ENCODE results near the gene GLDN.

GLDN gene

DNA sequence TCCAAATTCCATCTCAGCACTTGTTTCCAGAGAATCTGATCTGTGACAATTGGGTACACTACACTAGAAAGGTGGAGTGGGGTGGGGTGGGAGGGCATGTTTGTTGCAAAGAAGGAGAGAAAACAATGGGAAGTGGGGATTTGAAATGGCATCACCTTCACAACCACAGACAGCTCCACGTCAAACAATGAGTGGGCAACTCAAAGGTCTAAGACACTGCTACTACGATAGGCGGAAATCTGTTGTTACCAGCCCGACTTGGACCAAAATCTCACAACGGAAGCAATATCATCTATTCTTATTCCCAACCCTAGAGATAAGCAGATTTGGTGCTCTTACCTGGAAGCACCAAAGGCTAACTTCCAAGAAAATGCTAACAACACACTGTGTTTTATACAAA, 6.4 kb upstream of the GLDN start:
- H3K23ac ChIP-seq (ENCODE audit: low read length in 2 of 2), result no peak overlapping the region
- no peak overlapping the region for H3K4me2 ChIP-seq (ENCODE audit: low read length, poor library complexity, severe bottlenecking)
- H3K79me1 ChIP-seq (replicated peaks; ENCODE audit: low read length, poor library complexity, severe bottlenecking), result no peaks in the 10 kb centered on the region
- H4K8ac ChIP-seq (ENCODE audit: low read length), result no peak overlapping the region
- H2BK15ac ChIP-seq (ENCODE audit: low read depth, poor library complexity, severe bottlenecking), result no peak overlapping the region
- H2BK120ac ChIP-seq (ENCODE audit: low read depth, low read length), result no peak overlapping the region
- no peak overlapping the region for H3K4ac ChIP-seq (ENCODE audit: low read depth in 1 of 2, low read length in 2 of 2)
- no peak overlapping the region for H2AFZ ChIP-seq (ENCODE audit: low read depth, low read length)
- H2AK5ac ChIP-seq (ENCODE audit: low read length, severe bottlenecking), result no peak overlapping the region
- no peaks in the 10 kb centered on the region for H3K9me3 ChIP-seq (ENCODE audit: control insufficient read depth, low read length)
- no peak overlapping the region for H3K27ac ChIP-seq (ENCODE audit: low read length, poor library complexity, severe bottlenecking)
- WGBS, result 86% methylated on average over 5 of the region's 5 CpGs
- no peak overlapping the region for H4K91ac ChIP-seq (ENCODE audit: low read length)
- H3K9ac ChIP-seq (ENCODE audit: low read length), result no peak overlapping the region
- H3K4me1 ChIP-seq (ENCODE audit: control insufficient read depth, insufficient read depth, low read depth, low read length), result no peaks in the 10 kb centered on the region
- H2BK12ac ChIP-seq (ENCODE audit: low read length in 2 of 2), result no peak overlapping the region
- no peak overlapping the region for H3K18ac ChIP-seq (ENCODE audit: low read depth in 1 of 2, low read length in 2 of 2)
- H3K14ac ChIP-seq (ENCODE audit: low read length in 2 of 2), result no peak overlapping the region
- no peaks in the 10 kb centered on the region for H3K36me3 ChIP-seq (ENCODE audit: control insufficient read depth in 1 of 2, insufficient read depth in 2 of 2, low read depth in 1 of 2, low read length in 2 of 2)
- no peak for DNase-seq
- peaks cover 6 to 47% of the 10 kb centered on the region in 2 experiments for H3K27me3 ChIP-seq (ENCODE audit: control insufficient read depth in 1 of 2, insufficient read depth in 1 of 2, low read length in 2 of 2)
- no peak overlapping the region for H2BK5ac ChIP-seq (ENCODE audit: low read depth, low read length, poor library complexity, severe bottlenecking)
- no peak overlapping the region for H3K4me3 ChIP-seq (ENCODE audit: insufficient read depth in 1 of 2, low read depth in 1 of 2, low read length in 2 of 2)

DNA sequence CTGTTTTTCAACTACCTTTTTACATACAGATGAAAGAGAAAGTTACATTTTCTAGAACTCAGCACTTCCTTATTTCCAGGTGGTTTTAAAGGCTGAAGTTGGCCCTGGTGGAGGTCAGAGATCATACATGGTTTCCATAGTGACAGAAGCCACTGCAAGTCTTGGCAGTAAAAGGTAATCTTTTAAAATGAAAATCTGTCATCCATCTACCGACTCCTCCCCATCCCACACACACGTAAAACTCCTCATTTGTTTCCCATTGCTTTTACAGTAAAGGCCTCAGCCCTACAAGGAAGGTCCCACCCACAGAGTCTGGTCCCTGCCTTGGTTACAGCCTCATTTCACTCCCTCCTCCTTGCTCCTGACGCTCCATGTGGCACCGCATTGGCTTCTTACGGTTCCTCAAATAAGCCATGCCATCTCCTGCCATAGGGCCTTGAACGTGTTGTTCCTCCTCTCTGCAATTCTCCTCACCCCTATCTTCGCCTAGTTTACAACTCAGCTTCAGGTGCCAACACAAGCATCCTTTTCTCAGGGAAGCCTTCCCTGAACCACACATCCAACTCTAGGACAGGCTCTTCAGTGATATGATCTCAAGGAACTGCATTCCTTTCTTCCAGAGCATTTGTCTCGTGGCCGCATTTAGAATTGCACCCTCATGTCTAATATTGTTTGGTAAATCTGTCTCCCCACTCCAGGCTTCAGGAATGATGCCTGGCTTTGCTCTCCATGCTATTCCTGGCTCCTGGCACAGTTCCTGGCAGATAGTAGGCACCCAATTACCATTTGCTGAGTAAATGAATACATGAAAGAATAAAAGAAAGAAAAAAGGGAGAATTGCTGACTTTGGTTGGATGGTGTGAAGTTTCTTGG, 5.7 kb upstream of the GLDN start:
- Histone ChIP-seq H3K23ac (ENCODE audit: low read length in 2 of 2) (no peak overlapping the region), H3K14ac (ENCODE audit: low read length in 2 of 2) (peak overlapping the region in 1 of 2 experiments; percentile 70), H4K8ac (ENCODE audit: low read length) (no peak overlapping the region), H3K4me1 (ENCODE audit: control insufficient read depth, insufficient read depth, low read depth, low read length) (no peaks in the 10 kb centered on the region), H2BK120ac (ENCODE audit: low read depth, low read length) (no peak overlapping the region), H2BK12ac (ENCODE audit: low read length in 2 of 2) (no peak overlapping the region), H4K91ac (ENCODE audit: low read length) (no peak overlapping the region), H2AFZ (ENCODE audit: low read depth, low read length) (no peak overlapping the region), H3K4ac (ENCODE audit: low read depth in 1 of 2, low read length in 2 of 2) (no peak overlapping the region), H3K9ac (ENCODE audit: low read length) (no peak overlapping the region), H3K27me3 (ENCODE audit: control insufficient read depth in 1 of 2, insufficient read depth in 1 of 2, low read length in 2 of 2) (peaks cover 13 to 49% of the 10 kb centered on the region in 2 experiments), H3K9me3 (ENCODE audit: control insufficient read depth, low read length) (no peaks in the 10 kb centered on the region), H3K27ac (ENCODE audit: low read length, poor library complexity, severe bottlenecking) (no peak overlapping the region), H3K4me3 (ENCODE audit: insufficient read depth in 1 of 2, low read depth in 1 of 2, low read length in 2 of 2) (no peak overlapping the region), H2BK15ac (ENCODE audit: low read depth, poor library complexity, severe bottlenecking) (no peak overlapping the region), H3K79me1 (replicated peaks; ENCODE audit: low read length, poor library complexity, severe bottlenecking) (no peaks in the 10 kb centered on the region), H3K18ac (ENCODE audit: low read depth in 1 of 2, low read length in 2 of 2) (no peak overlapping the region), H3K36me3 (ENCODE audit: control insufficient read depth in 1 of 2, insufficient read depth in 2 of 2, low read depth in 1 of 2, low read length in 2 of 2) (no peaks in the 10 kb centered on the region), H2AK5ac (ENCODE audit: low read length, severe bottlenecking) (no peak overlapping the region), H2BK5ac (ENCODE audit: low read depth, low read length, poor library complexity, severe bottlenecking) (no peak overlapping the region), H3K4me2 (ENCODE audit: low read length, poor library complexity, severe bottlenecking) (no peak overlapping the region)
- WGBS, result 78% methylated on average over 9 of the region's 9 CpGs
- DNase-seq, result no peak

DNA sequence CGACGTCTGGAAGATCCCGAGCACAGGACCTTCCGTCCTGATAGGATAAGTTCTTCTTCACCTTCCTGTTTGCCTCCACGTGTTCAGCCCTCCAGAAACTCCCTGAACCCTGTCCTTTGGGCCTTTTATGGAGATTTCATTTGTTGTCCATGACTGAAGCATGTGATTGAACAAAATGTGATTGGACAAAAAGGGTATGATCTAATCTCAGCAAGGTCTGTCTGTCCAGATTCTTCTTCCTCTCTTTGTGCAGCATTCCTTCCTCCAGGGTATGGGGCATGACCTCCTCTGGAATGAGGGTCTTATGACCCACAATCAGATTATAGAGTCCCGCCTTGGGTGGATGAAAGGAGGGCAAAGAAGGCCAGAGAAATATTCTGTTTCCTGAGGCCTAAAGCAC, 3.0 kb upstream of the GLDN start, which contains the start of gene CYP19A1:
Gene CYP19A1, minus strand, starts transcription at position 101 of the 400 bp plus-strand sequence. CDS start 95,684 bp downstream, outside the sequence.
- H2BK120ac ChIP-seq (ENCODE audit: low read depth, low read length), result no peak within 1 kb of the TSS
- no peak within 1 kb of the TSS for H2BK15ac ChIP-seq (ENCODE audit: low read depth, poor library complexity, severe bottlenecking)
- H3K27me3 ChIP-seq (ENCODE audit: control insufficient read depth in 1 of 2, insufficient read depth in 1 of 2, low read length in 2 of 2), result peaks cover 32 to 65% of the 10 kb centered on the region in 2 experiments
- H3K14ac ChIP-seq (ENCODE audit: low read length in 2 of 2), result no peak within 1 kb of the TSS
- H3K23ac ChIP-seq (ENCODE audit: low read length in 2 of 2), result no peak within 1 kb of the TSS
- no peak within 1 kb of the TSS for H2BK12ac ChIP-seq (ENCODE audit: low read length in 2 of 2)
- no peak within 1 kb of the TSS for H3K4me3 ChIP-seq (ENCODE audit: insufficient read depth in 1 of 2, low read depth in 1 of 2, low read length in 2 of 2)
- 100% methylated on average over 3 of the region's 6 CpGs for WGBS
- H2AFZ ChIP-seq (ENCODE audit: low read depth, low read length), result no peak within 1 kb of the TSS
- H3K18ac ChIP-seq (ENCODE audit: low read depth in 1 of 2, low read length in 2 of 2), result no peak within 1 kb of the TSS
- H3K27ac ChIP-seq (ENCODE audit: low read length, poor library complexity, severe bottlenecking), result no peak within 1 kb of the TSS
- no peaks in the 10 kb centered on the region for H3K9me3 ChIP-seq (ENCODE audit: control insufficient read depth, low read length)
- H2BK5ac ChIP-seq (ENCODE audit: low read depth, low read length, poor library complexity, severe bottlenecking), result no peak within 1 kb of the TSS
- H4K8ac ChIP-seq (ENCODE audit: low read length), result no peak within 1 kb of the TSS
- H4K91ac ChIP-seq (ENCODE audit: low read length), result no peak within 1 kb of the TSS
- H2AK5ac ChIP-seq (ENCODE audit: low read length, severe bottlenecking), result no peak within 1 kb of the TSS
- no peak within 1 kb of the TSS for H3K4ac ChIP-seq (ENCODE audit: low read depth in 1 of 2, low read length in 2 of 2)
- no peaks in the 10 kb centered on the region for H3K79me1 ChIP-seq (replicated peaks; ENCODE audit: low read length, poor library complexity, severe bottlenecking)
- no peak for DNase-seq
- no peak within 1 kb of the TSS for H3K4me2 ChIP-seq (ENCODE audit: low read length, poor library complexity, severe bottlenecking)
- no peaks in the 10 kb centered on the region for H3K36me3 ChIP-seq (ENCODE audit: control insufficient read depth in 1 of 2, insufficient read depth in 2 of 2, low read depth in 1 of 2, low read length in 2 of 2)
- no peak within 1 kb of the TSS for H3K9ac ChIP-seq (ENCODE audit: low read length)
- peaks cover 9% of the 10 kb centered on the region for H3K4me1 ChIP-seq (ENCODE audit: control insufficient read depth, insufficient read depth, low read depth, low read length)

DNA sequence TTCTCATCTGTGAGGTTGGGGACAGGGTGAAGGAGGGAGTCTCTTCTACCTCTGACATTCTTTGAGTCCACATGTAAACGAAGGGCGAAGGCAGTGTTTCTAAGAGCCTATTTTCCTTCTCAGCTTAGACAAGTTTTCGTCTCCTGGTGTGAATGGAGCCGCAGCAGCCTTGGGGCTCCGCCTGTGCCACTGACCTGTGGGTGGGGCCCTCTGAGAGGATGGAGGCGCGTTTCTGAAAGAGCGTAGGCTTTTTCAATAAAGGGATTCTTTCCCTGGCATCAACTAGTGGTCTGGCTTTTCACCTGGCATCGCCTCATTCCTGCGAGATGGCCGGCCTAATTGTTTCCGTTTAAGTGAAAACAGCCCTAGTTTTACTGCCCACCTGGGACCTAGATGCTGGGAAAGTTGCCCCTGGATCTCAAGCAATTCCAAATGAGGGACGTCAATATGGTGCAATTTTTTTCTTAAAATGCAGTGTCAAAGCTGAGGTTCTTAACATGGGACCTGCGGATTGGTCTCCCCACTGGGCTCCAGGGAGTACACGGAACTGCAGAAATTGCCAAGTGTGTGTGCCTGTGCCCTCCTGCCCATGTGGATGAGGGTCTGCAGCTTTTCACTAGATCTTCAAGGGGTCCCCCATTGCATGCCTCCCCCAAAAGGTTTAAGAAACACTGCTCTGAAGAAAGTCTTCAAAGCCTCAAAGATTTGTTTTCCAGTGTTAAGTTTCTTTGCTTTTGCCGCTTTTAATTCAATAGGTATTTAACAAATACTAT, 958 bp downstream of the GLDN start:
- Histone ChIP-seq H3K4me2 (ENCODE audit: low read length, poor library complexity, severe bottlenecking) (no peak overlapping the region), H3K36me3 (ENCODE audit: control insufficient read depth in 1 of 2, insufficient read depth in 2 of 2, low read depth in 1 of 2, low read length in 2 of 2) (no peaks in the 10 kb centered on the region), H2AFZ (ENCODE audit: low read depth, low read length) (no peak overlapping the region), H3K27me3 (ENCODE audit: control insufficient read depth in 1 of 2, insufficient read depth in 1 of 2, low read length in 2 of 2) (peaks cover 32 to 49% of the 10 kb centered on the region in 2 experiments), H2BK15ac (ENCODE audit: low read depth, poor library complexity, severe bottlenecking) (no peak overlapping the region), H2AK5ac (ENCODE audit: low read length, severe bottlenecking) (no peak overlapping the region), H3K18ac (ENCODE audit: low read depth in 1 of 2, low read length in 2 of 2) (no peak overlapping the region), H2BK12ac (ENCODE audit: low read length in 2 of 2) (no peak overlapping the region), H4K8ac (ENCODE audit: low read length) (no peak overlapping the region), H2BK5ac (ENCODE audit: low read depth, low read length, poor library complexity, severe bottlenecking) (no peak overlapping the region), H3K9ac (ENCODE audit: low read length) (peak overlapping the region; percentile 48), H3K27ac (ENCODE audit: low read length, poor library complexity, severe bottlenecking) (no peak overlapping the region), H3K9me3 (ENCODE audit: control insufficient read depth, low read length) (no peaks in the 10 kb centered on the region), H3K14ac (ENCODE audit: low read length in 2 of 2) (no peak overlapping the region), H3K23ac (ENCODE audit: low read length in 2 of 2) (no peak overlapping the region), H4K91ac (ENCODE audit: low read length) (no peak overlapping the region), H3K4ac (ENCODE audit: low read depth in 1 of 2, low read length in 2 of 2) (no peak overlapping the region), H3K4me1 (ENCODE audit: control insufficient read depth, insufficient read depth, low read depth, low read length) (peaks cover 9% of the 10 kb centered on the region), H2BK120ac (ENCODE audit: low read depth, low read length) (no peak overlapping the region), H3K4me3 (ENCODE audit: insufficient read depth in 1 of 2, low read depth in 1 of 2, low read length in 2 of 2) (peak overlapping the region in 1 of 2 experiments; percentile 71), H3K79me1 (replicated peaks; ENCODE audit: low read length, poor library complexity, severe bottlenecking) (no peaks in the 10 kb centered on the region)
- WGBS, result 66% methylated on average over 16 of the region's 16 CpGs
- DNase-seq, result no peak
